GM10266 (cell line): ENCODE measurements around the gene AFF1.

Source experiments
- DNase-seq: peaks from one replicate; pipeline ENCODE4 v3.0.0; 2012; ENCODE audit errors: extremely low spot score
- TF ChIP-seq, protein P1 (sequence below): IDR thresholded peaks from 2 replicates; pipeline ENCODE4 v1.5.1; 2012; ENCODE audit warnings: mild to moderate bottlenecking, low read depth; ENCODE audit not compliant: control insufficient read depth, insufficient read depth; ENCODE audit errors: missing control alignments

The AFF1 gene

DNA sequence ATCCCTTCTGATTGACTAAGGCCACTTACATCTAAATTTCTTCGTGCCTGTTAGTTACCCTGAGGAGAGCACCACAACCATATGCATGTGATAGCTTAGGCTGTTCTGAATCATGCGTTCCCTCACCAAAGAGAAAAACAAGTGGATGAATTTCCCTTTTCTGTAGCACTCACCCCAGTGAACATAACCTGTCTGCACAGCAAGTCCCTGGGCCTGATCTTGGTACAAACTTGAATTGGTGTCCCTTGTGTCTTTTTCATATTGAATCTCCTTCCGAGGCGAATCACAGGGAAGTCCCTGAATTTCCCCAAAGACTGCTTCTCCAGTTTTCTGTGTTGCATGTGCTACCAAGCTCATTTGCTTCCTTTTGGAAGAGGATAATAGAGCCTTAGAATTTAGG, 185.2 kb downstream of the AFF1 start:
- TF ChIP-seq, protein P1, sequence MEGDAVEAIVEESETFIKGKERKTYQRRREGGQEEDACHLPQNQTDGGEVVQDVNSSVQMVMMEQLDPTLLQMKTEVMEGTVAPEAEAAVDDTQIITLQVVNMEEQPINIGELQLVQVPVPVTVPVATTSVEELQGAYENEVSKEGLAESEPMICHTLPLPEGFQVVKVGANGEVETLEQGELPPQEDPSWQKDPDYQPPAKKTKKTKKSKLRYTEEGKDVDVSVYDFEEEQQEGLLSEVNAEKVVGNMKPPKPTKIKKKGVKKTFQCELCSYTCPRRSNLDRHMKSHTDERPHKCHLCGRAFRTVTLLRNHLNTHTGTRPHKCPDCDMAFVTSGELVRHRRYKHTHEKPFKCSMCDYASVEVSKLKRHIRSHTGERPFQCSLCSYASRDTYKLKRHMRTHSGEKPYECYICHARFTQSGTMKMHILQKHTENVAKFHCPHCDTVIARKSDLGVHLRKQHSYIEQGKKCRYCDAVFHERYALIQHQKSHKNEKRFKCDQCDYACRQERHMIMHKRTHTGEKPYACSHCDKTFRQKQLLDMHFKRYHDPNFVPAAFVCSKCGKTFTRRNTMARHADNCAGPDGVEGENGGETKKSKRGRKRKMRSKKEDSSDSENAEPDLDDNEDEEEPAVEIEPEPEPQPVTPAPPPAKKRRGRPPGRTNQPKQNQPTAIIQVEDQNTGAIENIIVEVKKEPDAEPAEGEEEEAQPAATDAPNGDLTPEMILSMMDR: no peak

DNA sequence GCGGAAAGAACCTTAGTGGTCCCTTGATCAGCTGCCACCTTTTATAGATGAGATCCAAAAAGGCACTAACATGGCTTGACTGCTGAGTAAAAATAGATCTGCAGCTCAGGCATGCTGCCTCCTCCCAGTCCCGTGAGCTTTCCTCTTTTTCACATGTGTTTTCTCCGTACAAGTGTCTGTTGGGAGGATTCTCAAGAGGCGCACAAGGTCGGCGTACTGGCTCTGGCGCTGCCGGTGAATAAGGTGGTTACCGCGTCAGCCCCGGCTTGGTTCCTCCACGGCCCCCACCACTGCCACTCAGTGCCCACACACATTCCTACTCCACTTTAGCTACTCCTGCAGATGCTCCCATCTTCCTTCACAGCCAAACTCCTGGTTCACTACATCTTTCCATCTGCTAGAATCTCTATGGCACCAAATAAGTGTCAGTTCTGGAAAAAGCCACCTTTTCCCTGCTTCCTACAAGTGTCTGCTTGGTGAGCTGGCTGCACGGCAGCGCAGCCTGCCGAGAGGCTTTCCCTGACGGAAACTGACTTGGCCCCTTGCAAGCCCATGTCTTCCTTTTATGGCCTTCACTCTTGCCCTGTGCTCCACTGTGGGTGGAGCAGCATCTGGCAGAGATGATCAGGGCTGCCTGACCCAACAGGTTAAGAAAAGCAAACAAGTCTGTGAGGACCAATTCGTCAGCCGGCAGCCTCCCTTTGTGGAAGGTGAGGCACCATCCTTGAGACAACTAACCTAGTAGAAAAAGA, 185.8 kb downstream of the AFF1 start:
- TF ChIP-seq, protein P1: no peak
- DNase-seq: no peak

More for the DNA sequence above, 185.2 kb downstream of the AFF1 start:
- no peak for DNase-seq

DNA sequence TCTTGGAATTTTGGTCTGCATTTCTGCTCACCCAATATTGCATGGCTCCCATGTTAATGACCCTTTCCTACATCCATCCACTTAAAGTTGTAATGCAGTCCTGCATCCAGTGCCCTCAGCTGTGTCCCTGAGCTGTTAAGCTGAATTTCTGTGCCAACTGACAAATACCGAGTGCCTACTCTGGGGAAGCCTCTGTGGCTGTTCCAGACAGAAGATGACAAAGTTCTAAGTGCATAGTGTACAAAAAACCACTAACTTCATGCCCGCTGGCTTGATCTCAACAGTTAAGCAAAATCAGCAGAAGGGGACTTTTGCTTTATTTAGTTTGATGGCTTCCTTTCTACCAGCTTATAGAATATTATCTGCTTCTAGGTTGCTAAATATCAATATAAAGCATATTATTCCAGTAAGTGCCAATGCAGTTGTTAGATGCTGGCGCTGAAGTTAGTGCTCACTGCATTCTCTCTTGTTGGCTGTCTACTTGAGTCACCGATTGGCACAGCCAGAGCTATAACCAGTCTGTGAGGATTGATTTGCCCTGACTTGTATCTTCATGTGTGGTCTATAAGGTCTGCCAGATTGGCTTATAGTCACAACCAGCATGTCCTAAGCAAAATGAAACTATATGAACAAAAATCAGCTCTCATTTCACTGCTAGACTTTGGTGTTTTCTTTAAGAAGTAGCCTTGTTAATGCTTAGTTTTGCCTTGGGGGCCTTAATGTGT, 186.7 kb downstream of the AFF1 start:
- TF ChIP-seq, protein P1: no peak
- no peak for DNase-seq

DNA sequence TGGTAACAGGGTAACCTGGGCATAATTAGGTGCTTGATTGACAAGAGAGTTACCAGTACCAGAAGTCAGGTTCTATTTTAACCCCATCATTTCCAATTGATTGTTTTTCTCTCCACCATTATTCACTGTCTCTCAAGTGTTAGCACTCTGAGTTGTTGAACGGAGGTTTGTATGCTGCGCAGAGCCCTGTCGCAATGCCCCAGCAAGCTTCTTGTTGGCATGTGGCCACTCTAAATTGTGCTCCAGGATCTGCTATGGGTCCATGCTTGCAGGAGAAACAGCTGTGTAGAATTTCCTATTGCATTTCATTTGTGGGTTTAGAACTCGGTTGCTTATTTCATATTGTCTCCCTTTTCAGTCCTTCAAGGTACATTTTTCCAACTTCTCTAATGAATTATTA, 187.4 kb downstream of the AFF1 start:
- no peak for DNase-seq
- TF ChIP-seq, protein P1: no peak

DNA sequence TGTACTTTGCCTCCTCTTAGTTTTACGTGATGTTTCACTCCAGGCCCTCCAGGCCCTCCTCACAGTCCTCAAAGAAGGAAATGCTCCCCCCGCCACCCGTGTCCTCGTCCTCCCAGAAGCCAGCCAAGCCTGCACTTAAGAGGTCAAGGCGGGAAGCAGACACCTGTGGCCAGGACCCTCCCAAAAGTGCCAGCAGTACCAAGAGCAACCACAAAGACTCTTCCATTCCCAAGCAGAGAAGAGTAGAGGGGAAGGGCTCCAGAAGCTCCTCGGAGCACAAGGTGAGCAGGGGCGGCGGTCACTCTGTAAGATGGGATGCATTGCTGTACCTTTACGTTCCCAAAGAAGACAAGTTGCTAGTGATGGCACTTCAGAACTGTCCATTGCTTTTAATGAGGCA, 191.2 kb downstream of the AFF1 start:
- TF ChIP-seq, protein P1: no peak
- no peak for DNase-seq

DNA sequence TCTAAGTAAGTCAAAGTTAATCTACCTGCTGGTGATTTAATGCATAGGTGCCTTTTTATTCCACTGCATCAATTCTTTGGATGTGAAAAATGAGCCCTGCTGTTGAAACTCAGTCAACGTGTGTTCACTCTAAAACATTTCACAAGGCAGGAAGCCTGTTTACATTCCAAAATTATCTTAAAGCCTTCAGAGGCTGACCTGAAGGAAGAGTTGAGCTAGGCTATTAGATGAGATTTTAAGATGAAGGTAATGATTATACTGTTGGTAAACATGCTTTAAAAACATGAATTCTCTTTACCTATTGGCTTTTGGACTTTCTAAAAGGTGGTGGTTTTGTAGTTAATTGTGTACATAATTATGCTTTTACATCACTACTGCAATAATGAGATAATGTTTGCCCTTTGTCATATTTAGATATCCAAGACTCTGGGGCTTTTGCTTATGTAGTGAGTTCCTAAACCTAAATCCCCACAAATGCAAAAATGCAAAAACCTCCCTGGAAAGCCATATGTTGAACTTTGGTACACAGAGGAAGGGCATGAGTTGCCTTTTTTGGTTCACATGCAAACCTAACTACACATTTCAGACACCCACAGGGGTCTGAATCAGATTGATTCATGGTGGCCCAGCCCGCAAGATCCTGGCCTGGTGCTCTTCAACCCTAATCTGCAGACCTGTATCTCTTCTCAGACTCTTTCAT, 193.3 kb downstream of the AFF1 start:
- TF ChIP-seq, protein P1: no peak
- no peak for DNase-seq
